GM12865 (cell line): ENCODE measurements around the gene EIPR1.

Experiments used
- DNase-seq: peaks from one replicate; pipeline ENCODE4 v3.0.0; 2010; ENCODE audit warnings: low read depth
- H3K4me3 ChIP-seq: 2 replicates; pipeline ENCODE4 v1.5.1; 2011; ENCODE audit warnings: mild to moderate bottlenecking, low read depth, low read length, control low read depth
- TF ChIP-seq, protein P1 (sequence below): IDR thresholded peaks from 2 replicates; pipeline ENCODE4 v1.5.1; 2011; ENCODE audit warnings: low read length, control low read depth, low read depth, inconsistent platforms; ENCODE audit not compliant: insufficient read depth; ENCODE audit errors: missing control alignments

EIPR1 gene

DNA sequence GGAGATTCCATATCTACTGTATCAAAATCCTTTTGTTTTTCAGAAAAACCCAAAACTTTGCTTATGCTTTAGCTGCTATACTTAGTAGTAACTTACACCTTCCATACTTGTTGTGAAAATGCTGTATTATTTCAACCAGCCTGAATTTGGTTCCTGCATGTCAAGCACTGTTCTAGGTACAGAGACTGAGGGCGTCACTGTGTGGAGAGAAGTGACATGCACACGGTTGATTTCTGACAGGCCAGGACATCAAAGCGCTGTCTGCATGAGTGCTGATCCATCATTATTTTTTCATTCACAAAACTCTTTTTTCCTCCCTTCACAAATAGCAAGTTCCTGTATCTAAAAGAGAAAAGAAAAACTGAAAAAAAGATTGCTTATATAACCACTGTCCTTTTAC, 33.5 kb upstream of the EIPR1 start:
- H3K4me3 ChIP-seq: no peak overlapping the region
- TF ChIP-seq, protein P1, sequence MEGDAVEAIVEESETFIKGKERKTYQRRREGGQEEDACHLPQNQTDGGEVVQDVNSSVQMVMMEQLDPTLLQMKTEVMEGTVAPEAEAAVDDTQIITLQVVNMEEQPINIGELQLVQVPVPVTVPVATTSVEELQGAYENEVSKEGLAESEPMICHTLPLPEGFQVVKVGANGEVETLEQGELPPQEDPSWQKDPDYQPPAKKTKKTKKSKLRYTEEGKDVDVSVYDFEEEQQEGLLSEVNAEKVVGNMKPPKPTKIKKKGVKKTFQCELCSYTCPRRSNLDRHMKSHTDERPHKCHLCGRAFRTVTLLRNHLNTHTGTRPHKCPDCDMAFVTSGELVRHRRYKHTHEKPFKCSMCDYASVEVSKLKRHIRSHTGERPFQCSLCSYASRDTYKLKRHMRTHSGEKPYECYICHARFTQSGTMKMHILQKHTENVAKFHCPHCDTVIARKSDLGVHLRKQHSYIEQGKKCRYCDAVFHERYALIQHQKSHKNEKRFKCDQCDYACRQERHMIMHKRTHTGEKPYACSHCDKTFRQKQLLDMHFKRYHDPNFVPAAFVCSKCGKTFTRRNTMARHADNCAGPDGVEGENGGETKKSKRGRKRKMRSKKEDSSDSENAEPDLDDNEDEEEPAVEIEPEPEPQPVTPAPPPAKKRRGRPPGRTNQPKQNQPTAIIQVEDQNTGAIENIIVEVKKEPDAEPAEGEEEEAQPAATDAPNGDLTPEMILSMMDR: no peak
- no peak for DNase-seq

DNA sequence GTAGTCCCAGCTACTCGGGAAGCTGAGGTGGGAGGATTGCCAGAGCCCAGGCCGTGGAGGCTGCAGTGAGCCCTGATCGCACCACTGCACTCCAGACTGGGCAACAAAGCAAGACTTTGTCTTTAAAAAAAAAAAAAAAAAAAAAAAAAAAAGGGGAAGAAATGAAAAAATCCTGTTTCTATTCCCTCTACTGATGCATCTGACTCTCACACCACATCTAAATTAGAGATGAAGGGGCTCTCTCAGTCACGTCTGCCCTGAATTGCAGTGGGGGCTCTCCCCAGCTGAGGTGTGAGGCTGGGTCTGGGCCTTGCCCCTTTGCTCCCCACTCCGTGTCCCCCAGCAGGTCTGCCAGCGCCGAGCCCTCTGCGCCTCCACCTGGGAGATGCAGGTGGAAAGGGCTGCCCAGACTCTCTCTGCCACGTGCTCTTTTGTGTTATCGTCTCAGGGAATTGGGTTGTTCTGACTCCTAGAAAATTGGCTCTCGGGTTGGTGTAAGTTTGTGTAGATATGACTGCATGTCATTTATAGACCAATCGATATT, 32.1 kb upstream of the EIPR1 start:
- DNase-seq: no peak
- no peak overlapping the region for H3K4me3 ChIP-seq
- TF ChIP-seq, protein P1: no peak

DNA sequence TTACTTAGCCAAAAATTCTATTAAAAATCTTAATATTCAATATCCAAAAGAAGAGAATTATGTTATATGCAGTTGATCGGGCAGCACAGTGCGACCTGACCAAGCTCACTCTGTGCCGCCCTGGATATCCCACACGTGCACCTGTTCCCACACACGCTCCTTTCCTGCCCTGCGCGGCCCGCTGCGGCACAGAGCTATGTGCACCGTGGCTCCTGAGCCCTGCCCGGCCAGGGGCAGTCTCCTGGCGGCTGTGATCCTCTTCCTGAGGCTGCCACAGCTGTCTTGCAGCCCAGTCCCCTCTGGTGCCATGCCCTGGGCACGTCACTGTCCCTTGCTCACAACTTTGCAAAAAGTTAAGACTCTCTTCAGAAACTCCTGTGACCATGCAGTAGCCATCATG, 31.2 kb upstream of the EIPR1 start:
- TF ChIP-seq, protein P1: no peak
- no peak for DNase-seq

DNA sequence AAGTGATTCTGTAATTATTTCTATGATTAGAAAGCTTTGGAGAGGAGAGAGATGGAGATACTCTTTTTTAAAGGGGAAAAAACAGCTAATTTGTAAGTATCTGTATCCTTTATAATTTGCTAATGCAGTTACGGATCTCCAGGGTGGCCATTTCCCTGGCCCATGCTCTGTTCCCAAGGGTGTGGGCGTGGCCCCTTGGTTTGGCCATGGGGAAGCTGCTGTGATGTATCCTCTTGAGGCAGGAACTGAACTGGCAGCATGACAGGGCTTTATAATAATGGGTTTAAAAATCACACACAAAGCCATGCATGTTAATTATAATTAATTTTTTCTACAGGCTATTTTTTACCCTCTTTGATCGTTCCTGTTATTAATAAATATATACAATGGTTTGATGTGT, 28.9 kb upstream of the EIPR1 start:
- DNase-seq: no peak
- H3K4me3 ChIP-seq: no peak overlapping the region
- TF ChIP-seq, protein P1: no peak

More for the DNA sequence above, 31.2 kb upstream of the EIPR1 start:
- H3K4me3 ChIP-seq: no peak overlapping the region

DNA sequence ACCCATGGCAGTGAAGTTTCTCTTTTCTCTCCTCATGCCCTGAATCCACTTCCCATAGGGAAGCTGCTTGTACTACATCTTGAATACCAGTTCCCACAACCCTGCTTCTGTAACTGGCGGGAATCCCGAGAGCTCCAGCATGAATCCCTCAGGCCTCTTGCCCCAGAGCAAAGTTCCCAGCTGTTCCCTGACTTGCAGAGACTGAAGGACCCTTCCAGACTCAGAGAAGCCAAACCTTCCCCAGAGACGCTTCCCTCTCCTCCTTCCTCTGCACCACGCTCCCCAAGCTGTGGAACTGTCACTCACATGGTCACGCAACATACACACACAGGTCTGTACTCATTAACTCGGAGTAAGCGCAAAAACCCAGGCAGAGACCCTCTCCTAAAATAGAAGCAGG, 28.3 kb upstream of the EIPR1 start:
- TF ChIP-seq, protein P1: no peak
- H3K4me3 ChIP-seq: no peak overlapping the region
- DNase-seq: no peak

DNA sequence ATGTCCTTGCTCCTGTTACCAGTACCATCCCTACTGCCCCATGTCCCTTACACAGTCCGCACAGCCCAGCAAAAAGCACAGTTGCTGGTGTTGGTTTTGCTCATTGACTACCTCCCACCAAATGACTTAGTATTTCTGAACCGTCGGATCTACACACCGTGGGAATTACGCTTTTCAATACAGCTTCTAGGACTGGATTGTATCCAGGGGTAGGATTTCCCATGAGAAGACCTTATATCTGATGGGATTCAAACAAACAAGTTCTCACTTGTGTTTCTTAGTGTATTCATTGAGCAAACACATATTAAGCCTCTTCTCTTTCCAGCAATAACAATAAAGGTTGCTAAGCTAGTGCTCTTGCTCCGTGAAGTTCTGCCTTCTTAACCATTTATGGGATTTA, 27.7 kb upstream of the EIPR1 start:
- TF ChIP-seq, protein P1: no peak
- DNase-seq: no peak
- H3K4me3 ChIP-seq: no peak overlapping the region

DNA sequence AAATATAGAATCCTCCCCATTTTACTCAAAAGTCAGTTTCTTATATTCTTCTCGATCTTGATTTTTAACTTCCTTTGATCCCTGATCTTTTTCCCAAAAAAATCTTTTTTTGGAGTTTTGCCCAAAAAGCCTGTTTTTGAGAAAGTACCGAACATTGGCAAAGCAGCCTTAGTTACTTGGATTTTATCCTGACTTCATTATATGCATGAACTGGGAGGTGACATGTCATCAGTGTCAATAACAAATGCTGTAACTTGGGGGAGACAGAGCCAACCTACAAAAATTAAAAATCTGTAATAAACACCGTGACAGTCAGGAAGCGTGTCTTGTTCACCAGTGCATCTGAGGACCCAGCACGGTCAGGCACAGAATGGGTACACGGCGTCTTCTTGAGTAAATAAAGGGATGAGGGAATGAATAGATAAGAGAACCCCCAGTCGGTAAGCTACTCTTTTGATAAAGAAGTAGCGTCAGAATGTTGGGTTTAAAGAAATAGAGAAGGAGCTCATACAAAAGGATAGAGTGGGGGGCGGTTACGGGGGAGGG, 26.8 kb upstream of the EIPR1 start:
- H3K4me3 ChIP-seq: no peak overlapping the region
- TF ChIP-seq, protein P1: no peak
- no peak for DNase-seq
